DND-41 (cell line): Measurements from ENCODE around the gene SPTLC3.

Source experiments
- ATAC-seq: fragments of 200-7000 bp; cut with Tn5 transposase; 3 replicates; pipeline ENCODE4 v1.9.1; 2021; ENCODE audit warnings: low read depth; ENCODE audit not compliant: insufficient read depth
- DNase-seq: peaks from one replicate; pipeline ENCODE4 v3.0.0-alpha.2; 2020
- H2AFZ ChIP-seq: 2 replicates; pipeline ENCODE4 v1.6.0; 2012; ENCODE audit warnings: low read depth, low read length
- H3K27ac ChIP-seq: 2 replicates; pipeline ENCODE4 v1.5.1; 2012; ENCODE audit warnings: low read length, inconsistent platforms
- H3K27me3 ChIP-seq: fragments of 200-600 bp; sonication (generic); 2 replicates; pipeline ENCODE4 v1.6.0; 2012; ENCODE audit warnings: low read length, mild to moderate bottlenecking, inconsistent platforms; ENCODE audit not compliant: insufficient read depth, poor library complexity
- H3K36me3 ChIP-seq: 2 replicates; pipeline ENCODE4 v1.5.1; 2012; ENCODE audit warnings: low read length, inconsistent platforms; ENCODE audit not compliant: insufficient read depth
- H3K4me1 ChIP-seq: 2 replicates; pipeline ENCODE4 v1.5.1; 2012; ENCODE audit warnings: mild to moderate bottlenecking, low read length; ENCODE audit not compliant: insufficient read depth
- H3K4me2 ChIP-seq: 2 replicates; pipeline ENCODE4 v1.6.0; 2012; ENCODE audit warnings: mild to moderate bottlenecking, moderate library complexity, low read length, inconsistent platforms; ENCODE audit not compliant: insufficient read depth
- H3K4me3 ChIP-seq, 2 experiments: fragments of 200-600 bp in 1 of 2; shearing (Covaris generic) in 1 of 2; 2 replicates each; pipeline ENCODE4 v1.5.1; 2012 to 2016; ENCODE audit warnings: inconsistent platforms in 2 of 2, low read length in 2 of 2, mild to moderate bottlenecking in 2 of 2, low read depth in 1 of 2, moderate library complexity in 1 of 2
- H3K79me2 ChIP-seq: 2 replicates; pipeline ENCODE4 v1.6.0; 2012; ENCODE audit warnings: low read length, inconsistent platforms; ENCODE audit not compliant: insufficient read depth
- H3K9ac ChIP-seq: 2 replicates; pipeline ENCODE4 v1.6.0; 2012; ENCODE audit warnings: low read depth, mild to moderate bottlenecking, inconsistent platforms, low read length, moderate library complexity
- H3K9me3 ChIP-seq: 2 replicates; pipeline ENCODE4 v1.5.1; 2012; ENCODE audit warnings: low read length, moderate library complexity, mild to moderate bottlenecking, inconsistent platforms; ENCODE audit not compliant: insufficient read depth, severe bottlenecking
- H4K20me1 ChIP-seq: 2 replicates; pipeline ENCODE4 v1.6.0; 2012; ENCODE audit warnings: low read length; ENCODE audit not compliant: insufficient read depth
- CTCF ChIP-seq: IDR thresholded peaks from 2 replicates; pipeline ENCODE4 v1.5.1; 2012; ENCODE audit warnings: borderline replicate concordance, low read length, moderate library complexity, mild to moderate bottlenecking; ENCODE audit not compliant: poor library complexity, severe bottlenecking; ENCODE audit errors: extremely low read depth
- EZH2 ChIP-seq: IDR thresholded peaks from 3 replicates; pipeline ENCODE4 v1.6.1; 2012; ENCODE audit warnings: borderline replicate concordance, low read depth, mild to moderate bottlenecking, moderate library complexity, low read length, inconsistent platforms; ENCODE audit not compliant: severe bottlenecking

The SPTLC3 gene

GRCh38 chr20:13141546-13141945 is 132.8 kb downstream of the SPTLC3 start:
- DNase-seq (no peak), ATAC-seq (no peak)
- no peaks in the 10 kb centered on the region for H3K9me3 ChIP-seq
- no peak overlapping the region for H3K9ac ChIP-seq
- H3K36me3 ChIP-seq = no peaks in the 10 kb centered on the region
- 0 out of 2 replicates have a peak overlapping the region, but pooled peaks have one; percentile 8 for H3K27ac ChIP-seq
- no peak overlapping the region for H3K4me2 ChIP-seq
- H3K79me2 ChIP-seq = no peaks in the 10 kb centered on the region
- H4K20me1 ChIP-seq = no peaks in the 10 kb centered on the region
- H3K4me3 ChIP-seq = no peak overlapping the region
- H3K4me1 ChIP-seq = peaks cover 18% of the 10 kb centered on the region
- H2AFZ ChIP-seq = no peak overlapping the region
- H3K27me3 ChIP-seq = no peaks in the 10 kb centered on the region
- TF ChIP-seq EZH2 (no peak), CTCF (no peak)

- TF ChIP-seq CTCF (no peak), EZH2 (no peak)
- Histone ChIP-seq H3K79me2 (no peaks in the 10 kb centered on the region), H3K27ac (no peak overlapping the region), H3K9ac (no peak overlapping the region), H2AFZ (no peak overlapping the region), H3K4me3 (no peak overlapping the region), H4K20me1 (no peaks in the 10 kb centered on the region), H3K9me3 (no peaks in the 10 kb centered on the region), H3K27me3 (no peaks in the 10 kb centered on the region), H3K4me2 (no peak overlapping the region), H3K36me3 (no peaks in the 10 kb centered on the region), H3K4me1 (peaks cover 18% of the 10 kb centered on the region)
- ATAC-seq (peak; percentile 83), DNase-seq (peak; percentile 25)
Measured at GRCh38 chr20:13142143-13142542, 133.4 kb downstream of the SPTLC3 start.

GRCh38 chr20:13147071-13147963 is 138.5 kb downstream of the SPTLC3 start:
- Histone ChIP-seq H3K27me3 (no peaks in the 10 kb centered on the region), H3K4me1 (peaks cover 3% of the 10 kb centered on the region), H3K27ac (no peak overlapping the region), H3K4me3 (no peak overlapping the region), H3K9ac (no peak overlapping the region), H3K4me2 (no peak overlapping the region), H3K79me2 (no peaks in the 10 kb centered on the region), H3K36me3 (no peaks in the 10 kb centered on the region), H4K20me1 (no peaks in the 10 kb centered on the region), H3K9me3 (no peaks in the 10 kb centered on the region), H2AFZ (no peak overlapping the region)
- no peak for TF ChIP-seq CTCF
- no peak for ATAC-seq
- no peak for DNase-seq
